ENCODE results near the gene SIGLEC9. TPM values are rescaled to one million over a fixed set of nuclear protein-coding genes. Genes with fewer than 3 reads are reported as not detected.
A peak's percentile ranks its signal among the peaks of the same experiment; 100 is the strongest.

SIGLEC9 gene
- total RNA-seq, 4 donors from 2014 or later: 2.0 to 2.2 TPM; not detected in 2

GRCh38 chr19:51107406-51108065 lies 17.2 kb upstream of the SIGLEC9 start:
- in situ Hi-C loops (cut with MboI; ENCODE audit: low pct_ligation_motif_present in 1 of 4, low pct_unique_long_range_greater_than_20kb in 1 of 4, low sequenced_read_pairs in 3 of 4): no loop called here
- H3K4me3 ChIP-seq: peak overlapping the region; percentile 53 to 88 (median 76)
- peak overlapping the region; percentile 56 to 81 (median 73) for H3K27ac ChIP-seq
- H3K9me3 ChIP-seq: no peaks in the 10 kb centered on the region
- no peak for TF ChIP-seq POLR2A (IDR thresholded peaks at IDR 0.05)
- TF ChIP-seq EP300 (IDR thresholded peaks at IDR 0.05; ENCODE audit: low read depth): no peak
- no peak for TF ChIP-seq CTCF (IDR thresholded peaks at IDR 0.05)
- no peak for TF ChIP-seq POLR2AphosphoS5 (IDR thresholded peaks at IDR 0.05)
- WGBS, 2 donors (ENCODE audit: low coverage in 1 of 2): 21 to 77% methylated on average over 3 to 18 of the region's 18 CpGs
- DNase-seq: no peak
- intact Hi-C loops (cut with DNase I; ENCODE audit: low total_unique reads): loop anchor here (10.0 kb wide), 1 partner anchor 487 kb away; no protein-coding TSS in a partner anchor
- peaks cover 6% of the 10 kb centered on the region for H3K27me3 ChIP-seq
- peaks cover 10 to 17% (median 16%) of the 10 kb centered on the region in 4 donors for H3K4me1 ChIP-seq
- peaks cover 0 to 8% (median 0%) of the 10 kb centered on the region in 4 donors for H3K36me3 ChIP-seq

GRCh38 chr19:51108066-51108804 lies 16.5 kb upstream of the SIGLEC9 start, which contains the start of gene CTU1:
CTU1 (minus strand) TSS chr19:51108409; CDS start chr19:51104569, 3,840 bp downstream.
- Histone ChIP-seq H3K27me3 (peaks cover 6% of the 10 kb centered on the region), H3K4me3 (peak within 1 kb of the TSS; percentile 53 to 88 (median 76)), H3K36me3 (peaks cover 0 to 3% (median 0%) of the 10 kb centered on the region in 4 donors), H3K9me3 (no peaks in the 10 kb centered on the region), H3K27ac (peak within 1 kb of the TSS; percentile 56 to 81 (median 73)), H3K4me1 (peaks cover 10 to 17% (median 16%) of the 10 kb centered on the region in 4 donors)
- intact Hi-C loops (cut with DNase I; ENCODE audit: low total_unique reads): loop anchor here (10.0 kb wide), 1 partner anchor 487 kb away; no protein-coding TSS in a partner anchor
- TF ChIP-seq EP300 (IDR thresholded peaks at IDR 0.05; ENCODE audit: low read depth): no peak
- TF ChIP-seq POLR2A (IDR thresholded peaks at IDR 0.05): peak; percentile 53
- TF ChIP-seq CTCF (IDR thresholded peaks at IDR 0.05): peak in 2 of 5 experiments; percentile 45 to 55
- TF ChIP-seq POLR2AphosphoS5 (IDR thresholded peaks at IDR 0.05): peak; percentile 37 to 75 (median 48)
- in situ Hi-C loops (cut with MboI; ENCODE audit: low pct_ligation_motif_present in 1 of 4, low pct_unique_long_range_greater_than_20kb in 1 of 4, low sequenced_read_pairs in 3 of 4): no loop called here
- 1% methylated on average over 43 of the region's 43 CpGs; no CpG with 5 or more reads in 1 of the 2 donors for WGBS, 2 donors (ENCODE audit: low coverage in 1 of 2)
- DNase-seq: peak; percentile 99

GRCh38 chr19:51108805-51109146 lies 15.9 kb upstream of the SIGLEC9 start:
- 5% methylated on average over 15 of the region's 15 CpGs; no CpG with 5 or more reads in 1 of the 2 donors for WGBS, 2 donors (ENCODE audit: low coverage in 1 of 2)
- in situ Hi-C loops (cut with MboI; ENCODE audit: low pct_ligation_motif_present in 1 of 4, low pct_unique_long_range_greater_than_20kb in 1 of 4, low sequenced_read_pairs in 3 of 4): no loop called here
- Histone ChIP-seq H3K9me3 (no peaks in the 10 kb centered on the region), H3K4me3 (peak overlapping the region; percentile 32 to 88 (median 60)), H3K27ac (peak overlapping the region; percentile 52 to 81 (median 73)), H3K36me3 (peaks cover 0 to under 1% (median 0%) of the 10 kb centered on the region in 4 donors), H3K4me1 (peaks cover 10 to 17% (median 16%) of the 10 kb centered on the region in 4 donors), H3K27me3 (peaks cover 7% of the 10 kb centered on the region)
- intact Hi-C loops (cut with DNase I; ENCODE audit: low total_unique reads): loop anchor here (10.0 kb wide), 1 partner anchor 486 kb away; no protein-coding TSS in a partner anchor
- DNase-seq: no peak
- no peak for TF ChIP-seq POLR2A (IDR thresholded peaks at IDR 0.05)
- peak in 1 of 5 experiments; percentile 14 for TF ChIP-seq CTCF (IDR thresholded peaks at IDR 0.05)
- TF ChIP-seq POLR2AphosphoS5 (IDR thresholded peaks at IDR 0.05): no peak
- no peak for TF ChIP-seq EP300 (IDR thresholded peaks at IDR 0.05; ENCODE audit: low read depth)

- in situ Hi-C loops (cut with MboI; ENCODE audit: low pct_ligation_motif_present in 1 of 4, low pct_unique_long_range_greater_than_20kb in 1 of 4, low sequenced_read_pairs in 3 of 4) (no loop called here), intact Hi-C loops (cut with DNase I; ENCODE audit: low total_unique reads) (no loop called here)
- no peak overlapping the region for H3K27ac ChIP-seq
- WGBS, 2 donors (ENCODE audit: low coverage in 1 of 2): 56 to 67% methylated on average over 1 of the region's 1 CpG
- no peak for DNase-seq
- peaks cover 10 to 17% (median 16%) of the 10 kb centered on the region in 4 donors for H3K4me1 ChIP-seq
- peaks cover 9% of the 10 kb centered on the region for H3K27me3 ChIP-seq
- H3K9me3 ChIP-seq: no peaks in the 10 kb centered on the region
- H3K4me3 ChIP-seq: no peak overlapping the region
- TF ChIP-seq POLR2A (IDR thresholded peaks at IDR 0.05) (no peak), CTCF (IDR thresholded peaks at IDR 0.05) (no peak), EP300 (IDR thresholded peaks at IDR 0.05; ENCODE audit: low read depth) (no peak), POLR2AphosphoS5 (IDR thresholded peaks at IDR 0.05) (no peak)
- H3K36me3 ChIP-seq: no peaks in the 10 kb centered on the region
Measured at GRCh38 chr19:51110666-51110971, 14.1 kb upstream of the SIGLEC9 start.

All from transverse colon (tissue), 4 donors.